Activated effector memory CD4-positive, alpha-beta T cell treated with Interleukin-2 at 50 U/mL for 16 hours (primary cell): ENCODE data around the gene TMEM140.
"Not testable (repeated sequence)": the region's sequence is repeated elsewhere in the genome, so short reads cannot be mapped to it uniquely, and the experiment has no call there.

Source experiments
- DNase-seq: peaks from one replicate; pipeline ENCODE4 v3.0.0-alpha.2; 2020

TMEM140 gene

DNA sequence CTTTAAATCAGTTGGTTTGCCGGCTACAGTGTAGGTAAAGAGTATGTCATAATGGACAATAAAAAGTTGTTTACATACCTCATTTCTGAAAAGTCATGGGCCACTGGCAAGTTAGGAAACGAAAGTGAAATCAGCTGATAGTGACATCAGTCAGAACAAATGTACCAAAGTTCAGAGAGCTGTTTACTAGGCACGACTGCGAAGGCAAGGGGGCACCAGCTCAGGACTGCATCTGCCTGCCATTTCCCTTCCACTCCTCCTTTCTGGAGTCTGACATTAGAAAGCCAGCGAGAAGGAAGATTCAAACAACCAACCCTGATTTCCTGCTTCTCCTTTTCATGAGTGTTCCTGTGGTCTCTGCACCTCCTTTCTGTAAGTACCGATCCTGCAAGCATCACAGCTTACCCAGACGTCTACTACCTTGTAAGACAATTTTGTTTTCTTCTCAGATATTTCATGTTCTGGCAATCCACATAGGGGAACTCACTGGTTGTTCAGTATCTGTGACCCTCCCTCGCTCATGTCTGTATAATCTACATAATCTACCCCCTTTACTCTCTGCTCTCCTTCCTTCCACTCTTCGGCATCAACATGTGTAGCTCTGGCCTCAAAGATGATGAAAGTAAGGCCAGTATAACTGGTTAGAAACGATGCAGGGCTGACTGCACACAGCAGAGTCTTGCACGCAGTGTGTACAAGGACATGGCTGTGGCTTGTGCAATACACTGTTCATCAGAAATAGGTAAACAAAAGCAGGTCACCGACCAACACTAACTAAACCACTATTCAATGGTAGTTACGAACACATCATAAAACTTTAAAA lies at the start of gene TMEM140:
Gene TMEM140 (plus strand): TSS at position 174 of the 823 bp plus-strand sequence. CDS start 16,370 bp downstream, outside the sequence.
- peak; percentile 41 for DNase-seq

DNA sequence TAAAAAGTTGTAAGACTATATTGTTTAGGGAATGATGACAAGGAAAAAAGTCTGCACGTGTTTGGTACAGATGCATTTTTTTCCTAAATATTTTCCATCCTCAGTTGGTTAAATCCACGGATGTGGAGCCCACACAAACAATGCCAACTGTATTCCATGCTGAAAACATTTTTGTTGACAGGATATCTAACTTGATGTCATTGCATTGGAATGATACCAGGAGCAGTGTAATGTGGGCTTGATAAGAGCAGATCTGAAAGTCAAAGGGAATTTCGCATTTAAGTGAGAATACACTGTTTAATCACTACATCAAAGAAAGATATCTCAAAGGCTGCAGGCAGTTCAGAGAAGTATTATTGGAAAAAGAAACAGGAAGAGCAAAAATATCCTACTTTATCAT lies 49.5 kb upstream of the TMEM140 start:
- no peak for DNase-seq

DNA sequence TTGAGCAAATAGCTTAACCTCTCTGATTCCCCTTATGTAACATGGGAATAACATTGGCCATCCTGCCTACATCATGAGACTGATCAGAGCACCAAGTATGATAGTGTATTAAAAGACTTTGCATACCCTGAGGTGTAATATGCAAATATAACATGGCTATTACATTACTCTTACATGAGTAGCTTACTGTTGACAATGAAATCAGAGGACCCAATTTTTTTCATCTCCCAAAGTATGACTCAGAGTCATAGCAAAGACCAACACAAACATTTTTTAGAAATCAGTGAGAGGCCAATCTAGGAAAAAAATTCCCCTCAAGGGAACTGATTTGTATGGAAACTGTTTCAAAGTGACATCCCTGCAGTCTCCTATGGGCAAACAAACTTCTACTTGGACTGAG lies 47.0 kb upstream of the TMEM140 start:
- DNase-seq: no peak

DNA sequence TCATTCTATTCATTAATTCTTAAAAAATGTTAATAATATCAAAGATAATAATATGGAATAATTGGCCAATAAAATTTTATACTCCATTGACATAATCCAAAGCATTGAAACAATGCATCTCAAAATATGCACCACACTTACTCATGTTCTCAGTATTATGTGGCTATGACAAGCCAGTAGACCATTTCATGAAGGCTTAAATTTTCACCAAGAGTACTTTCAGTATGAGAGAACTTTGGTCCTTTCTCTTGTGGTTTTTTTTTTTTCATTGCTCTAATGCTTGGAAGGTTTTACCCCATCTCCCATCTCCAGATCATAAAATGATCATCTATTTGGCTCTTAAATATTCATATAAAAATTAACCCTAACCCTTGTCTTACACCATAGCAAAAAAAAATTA lies 45.5 kb upstream of the TMEM140 start:
- DNase-seq: no peak

DNA sequence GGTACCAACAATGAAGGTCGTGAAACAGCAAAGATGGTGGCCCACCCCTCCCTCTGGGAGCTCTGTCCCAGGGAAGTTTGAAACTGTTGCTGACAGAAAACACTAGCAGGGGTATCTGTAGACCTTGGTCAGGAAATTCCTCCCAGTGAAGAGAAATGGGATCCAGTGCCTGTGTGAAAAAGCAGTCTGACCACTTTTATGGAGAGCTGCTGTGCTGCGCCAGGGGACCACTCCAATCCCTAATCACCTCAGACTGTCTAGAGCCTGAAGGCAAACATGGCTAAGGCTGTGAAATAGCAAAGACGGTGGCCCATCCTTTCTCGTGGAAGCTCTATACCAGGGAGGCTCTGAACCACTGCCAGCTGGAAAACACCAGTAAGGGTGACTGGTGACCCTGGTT lies 38.3 kb upstream of the TMEM140 start:
- no peak for DNase-seq

- no peak for DNase-seq
These were observed 37.9 kb upstream of the TMEM140 start for GRCh38 chr7:135109976-135110375.

DNA sequence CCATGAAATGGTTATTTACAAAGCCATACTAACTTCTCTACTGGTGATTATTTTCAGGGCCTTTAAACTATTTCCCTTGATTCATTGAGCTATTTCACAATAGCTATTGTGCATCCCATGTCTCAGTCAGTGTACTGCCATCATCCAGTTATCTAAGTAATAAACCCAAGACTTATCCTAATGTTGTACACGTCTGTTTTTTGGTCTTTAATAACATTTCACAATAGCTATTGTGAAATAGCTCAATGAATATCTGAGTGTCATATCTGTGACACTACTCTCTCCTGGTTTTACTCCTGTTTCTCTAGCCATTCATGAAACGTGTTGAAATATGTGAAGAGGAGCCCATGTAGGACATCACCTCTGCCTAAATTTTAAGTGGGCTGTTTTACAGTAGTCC lies 36.5 kb upstream of the TMEM140 start:
- DNase-seq: no peak

DNA sequence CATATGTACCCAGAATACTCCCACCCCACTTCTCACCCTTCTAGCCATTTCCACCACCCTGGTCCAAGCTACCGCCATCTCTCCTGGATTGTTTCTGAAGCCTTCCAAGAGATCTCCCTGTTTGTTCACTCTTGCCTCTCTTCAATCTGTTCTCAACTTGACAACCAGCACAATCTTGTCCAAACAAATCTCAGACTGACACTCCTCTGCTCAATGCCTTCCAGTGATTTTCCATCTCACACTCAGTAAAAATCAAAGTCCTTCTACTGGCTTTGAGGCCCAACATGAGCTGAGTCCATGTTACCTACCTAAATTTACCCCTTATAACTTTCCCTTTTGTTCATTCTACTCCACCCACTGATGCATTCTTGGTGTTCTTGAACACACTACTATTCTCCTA lies 33.2 kb upstream of the TMEM140 start:
- no peak for DNase-seq

DNA sequence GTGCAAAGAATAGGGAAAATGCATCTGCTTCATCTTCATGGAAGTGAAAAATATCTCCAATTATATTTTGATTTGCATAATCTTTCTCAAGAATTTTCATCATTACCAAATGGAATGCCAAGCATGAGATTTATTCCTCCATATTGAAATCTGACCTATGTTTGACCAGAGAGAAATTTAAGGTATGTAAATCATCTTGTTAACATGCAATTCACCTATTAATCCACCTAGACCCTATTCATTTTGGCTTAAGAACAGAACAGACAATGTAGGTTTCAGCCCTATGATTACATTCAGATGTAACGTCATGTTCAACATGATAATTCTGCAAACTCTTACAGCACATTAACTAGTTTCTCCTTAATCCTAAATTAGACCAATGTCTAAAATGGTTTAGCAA lies 30.8 kb upstream of the TMEM140 start:
- DNase-seq: no peak

DNA sequence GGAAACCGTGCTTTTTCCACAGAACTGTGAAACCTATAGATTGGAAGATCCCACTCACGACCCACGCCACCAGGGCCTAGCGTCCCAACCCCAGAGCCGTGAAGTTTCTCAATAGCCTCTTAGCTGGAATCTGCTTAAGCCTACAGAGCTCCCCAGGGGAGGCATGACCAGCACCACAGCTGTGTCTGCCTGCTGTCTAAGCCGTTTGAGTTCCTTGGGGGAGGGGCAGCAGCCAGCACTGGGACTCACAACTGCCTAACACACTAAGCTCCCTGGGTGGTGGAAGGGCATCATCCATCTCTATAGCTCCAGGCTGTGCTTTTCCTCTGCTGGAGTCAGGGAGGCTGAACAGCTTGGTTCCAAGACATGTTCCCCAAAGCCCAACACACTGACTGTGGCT lies 26.0 kb upstream of the TMEM140 start:
- DNase-seq: no peak

GRCh38 chr7:135124631-135125030 lies 23.2 kb upstream of the TMEM140 start:
- DNase-seq: not testable (repeated sequence)

DNA sequence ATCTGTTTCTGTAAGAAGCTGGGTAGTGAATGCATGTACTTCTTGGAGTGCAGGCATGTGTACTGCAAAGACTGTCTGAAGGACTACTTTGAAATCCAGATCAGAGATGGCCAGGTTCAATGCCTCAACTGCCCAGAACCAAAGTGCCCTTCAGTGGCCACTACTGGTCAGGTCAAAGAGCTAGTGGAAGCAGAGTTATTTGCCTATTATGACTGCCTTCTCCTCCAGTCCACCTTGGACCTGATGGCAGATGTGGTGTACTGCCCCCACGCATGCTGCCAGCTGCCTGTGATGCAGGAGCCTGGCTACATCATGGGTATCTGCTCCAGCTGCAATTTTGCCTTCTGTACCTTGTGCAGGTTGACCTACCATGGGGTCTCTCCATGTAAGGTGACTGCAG lies 18.9 kb upstream of the TMEM140 start:
- no peak for DNase-seq

- DNase-seq: no peak
These were observed 18.3 kb upstream of the TMEM140 start for GRCh38 chr7:135129579-135129978.

DNA sequence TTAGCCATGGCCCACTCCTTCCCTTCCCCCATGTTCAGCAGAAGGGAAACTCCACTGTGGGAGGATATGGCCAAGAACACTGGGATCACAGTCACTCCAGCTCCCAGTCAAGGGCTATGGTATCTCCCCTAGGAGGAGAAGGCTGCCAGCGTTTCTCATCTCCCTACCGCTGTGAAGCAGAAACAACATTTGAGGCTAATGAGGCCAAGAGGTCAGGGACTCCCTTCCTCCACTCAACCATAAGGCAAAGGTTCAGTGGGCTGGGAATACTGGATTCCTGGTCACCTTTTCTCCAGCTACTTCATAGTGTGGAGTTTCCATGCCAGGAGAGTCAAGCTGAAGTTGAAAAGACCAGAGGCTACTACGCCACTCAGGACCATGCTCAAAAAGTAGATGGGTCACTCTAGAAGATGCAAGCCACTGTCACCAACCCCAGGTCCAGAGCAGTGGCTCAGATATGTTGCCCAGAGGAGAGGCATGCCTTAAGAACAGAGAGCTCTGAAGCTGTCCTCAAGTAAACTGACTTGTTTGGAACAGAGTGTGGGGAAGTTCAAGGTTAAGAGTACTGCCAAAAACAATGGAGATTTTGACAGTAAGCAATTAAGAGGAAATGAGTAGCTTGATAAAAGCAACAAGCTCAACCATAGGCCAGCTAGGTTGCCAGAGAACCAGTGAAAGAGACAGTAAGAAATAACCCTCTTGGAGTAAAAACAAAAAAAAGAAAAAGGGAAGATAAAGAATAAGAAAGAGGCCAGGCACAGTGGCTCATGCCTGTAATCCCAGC lies 3.8 kb upstream of the TMEM140 start:
- DNase-seq: no peak

- no peak for DNase-seq
These were observed 452 bp upstream of the TMEM140 start for GRCh38 chr7:135147341-135147898.

DNA sequence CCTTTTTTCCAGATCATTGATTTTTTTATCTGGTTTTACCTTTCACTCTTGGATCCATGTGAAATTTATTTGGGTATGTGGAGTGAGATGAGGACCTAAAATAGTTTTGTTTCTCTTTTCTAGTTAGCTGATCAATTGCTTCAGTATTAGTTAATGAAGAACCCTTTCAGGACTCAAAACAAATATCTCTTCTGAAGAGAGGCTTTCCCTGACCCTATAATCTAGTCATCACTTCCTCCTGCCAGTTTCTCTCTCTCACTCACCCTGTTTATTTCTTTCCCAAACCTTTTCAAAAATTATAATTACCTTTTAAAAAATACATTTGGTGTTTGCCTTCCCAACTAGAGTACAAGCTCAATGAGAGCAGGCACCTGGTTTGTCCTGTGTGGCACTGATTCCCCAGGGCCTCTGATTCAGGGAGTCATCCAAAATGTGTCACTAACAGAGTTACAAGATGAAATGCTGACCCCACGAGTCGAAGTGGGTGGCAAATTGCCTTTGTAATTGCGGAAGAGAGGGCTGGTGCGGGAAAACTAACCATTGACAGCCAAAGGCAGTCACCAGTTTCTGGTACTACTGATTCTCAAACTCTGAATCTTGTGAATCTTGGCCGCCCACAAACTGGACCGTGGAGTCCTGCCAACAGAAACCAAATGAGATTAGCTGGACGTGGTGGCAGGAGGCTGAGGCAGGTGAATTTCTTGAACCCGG lies 2.4 kb downstream of the TMEM140 start:
- no peak for DNase-seq

GRCh38 chr7:135151132-135151531 lies 3.3 kb downstream of the TMEM140 start:
- no peak for DNase-seq

DNA sequence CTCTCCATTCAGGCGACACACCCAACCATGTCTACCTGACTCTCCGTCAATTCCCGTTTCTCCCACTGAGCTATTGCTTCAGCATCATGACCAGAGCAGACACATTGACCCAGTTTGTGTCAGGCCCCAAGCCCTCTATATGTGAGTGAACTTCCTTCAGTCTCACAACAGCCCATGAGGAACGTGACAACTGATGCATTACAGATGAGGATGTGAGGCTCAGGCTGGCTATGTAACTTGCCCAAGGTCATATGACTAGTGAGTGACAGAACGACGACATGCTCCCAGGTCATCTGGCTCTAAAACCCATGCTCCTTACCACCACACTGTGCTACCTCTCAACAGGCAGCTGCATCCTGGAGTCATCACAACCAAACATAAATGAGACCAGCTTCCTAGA lies 3.7 kb downstream of the TMEM140 start:
- no peak for DNase-seq

DNA sequence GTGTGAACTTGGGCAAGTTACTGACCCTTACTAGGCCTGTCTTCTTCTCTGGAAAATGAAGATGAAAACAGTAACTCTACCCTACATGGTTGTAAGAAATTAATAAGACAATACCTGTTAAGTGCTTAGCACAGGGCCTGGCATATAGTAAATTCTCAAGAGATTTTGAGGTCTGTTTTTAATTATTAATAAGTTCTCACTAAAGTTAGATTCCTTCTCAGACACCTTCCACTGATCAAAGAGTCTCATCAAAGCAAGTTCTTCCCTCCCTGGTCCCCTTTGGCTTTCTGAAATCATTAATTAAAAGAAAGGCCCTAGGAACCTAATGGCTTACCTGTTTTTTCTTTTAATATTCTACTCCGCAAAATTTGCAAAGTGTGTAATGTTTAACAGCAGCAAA lies 4.6 kb downstream of the TMEM140 start:
- no peak for DNase-seq

DNA sequence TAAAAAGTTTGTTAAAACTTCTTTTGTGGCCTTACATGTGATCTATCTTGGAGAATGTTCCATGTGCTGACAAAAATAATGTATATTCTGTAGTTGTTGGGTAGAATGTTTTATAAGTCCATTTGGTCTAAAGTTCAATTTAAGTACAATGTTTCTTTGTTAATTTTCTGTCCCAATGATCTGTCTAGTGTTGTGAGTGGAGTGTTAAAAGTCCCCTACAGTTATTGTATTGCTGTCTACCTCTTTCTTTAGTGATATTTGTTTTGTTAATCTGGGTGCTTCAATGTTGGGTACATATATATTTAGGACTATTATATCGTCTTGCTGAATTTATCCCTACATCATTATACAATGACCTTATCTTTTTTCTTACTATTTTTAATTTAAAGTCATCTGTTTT lies 6.9 kb downstream of the TMEM140 start:
- DNase-seq: no peak

GRCh38 chr7:135156290-135156689 lies 8.4 kb downstream of the TMEM140 start:
- DNase-seq: no peak

DNA sequence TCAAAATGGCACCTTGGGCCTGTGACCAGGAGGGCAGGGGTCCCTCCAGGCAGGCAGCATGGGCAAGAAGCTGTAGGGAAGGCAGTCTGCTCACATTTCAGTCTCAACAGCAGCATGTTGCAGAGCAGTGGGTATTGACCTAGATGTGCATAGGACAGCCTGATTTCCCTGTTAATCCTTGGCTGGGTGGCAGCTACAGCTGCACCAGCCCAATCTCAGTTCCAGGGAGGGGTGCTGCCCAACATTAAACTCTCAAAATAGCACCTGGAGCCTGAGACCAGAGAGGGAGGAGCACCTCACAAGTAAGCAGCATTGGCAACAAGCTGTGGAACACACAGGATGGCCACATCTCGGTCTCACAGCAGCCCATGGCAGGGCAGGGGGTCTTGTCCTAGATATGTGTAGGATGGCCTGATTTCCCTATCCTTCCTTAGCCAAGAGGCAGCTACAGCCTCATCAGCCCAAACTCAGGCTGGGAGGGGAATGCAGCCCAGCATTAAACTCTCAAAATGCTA lies 10.3 kb downstream of the TMEM140 start:
- no peak for DNase-seq

DNA sequence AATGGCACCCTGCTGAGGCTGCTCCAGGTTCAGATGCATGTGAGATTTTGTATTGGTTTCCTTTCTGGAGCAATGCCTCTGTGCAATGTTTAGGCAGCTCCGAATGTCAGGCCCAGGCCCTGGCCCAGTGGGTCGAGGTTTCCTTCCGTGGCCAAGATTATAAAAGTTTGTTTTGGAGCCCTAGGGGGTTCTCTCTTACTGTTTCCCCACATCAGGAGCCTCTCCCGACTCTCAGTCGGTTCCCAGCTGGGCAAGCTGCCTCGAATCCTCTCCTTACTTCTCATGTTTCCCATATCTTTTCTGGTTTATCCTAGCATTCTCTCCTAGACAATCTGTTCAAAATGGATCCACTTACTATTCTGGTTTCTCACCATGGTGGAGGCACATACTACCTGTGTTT lies 11.0 kb downstream of the TMEM140 start:
- DNase-seq: no peak
